Measurements from ENCODE around the gene OIT3. TPM values are rescaled to one million over a fixed set of nuclear protein-coding genes. Genes with fewer than 3 reads are reported as not detected.

OIT3 gene
- polyA plus RNA-seq, 2 of the 4 experiments (the other 2 are of a cell fraction) = 0.06 to 0.08 TPM

DNA sequence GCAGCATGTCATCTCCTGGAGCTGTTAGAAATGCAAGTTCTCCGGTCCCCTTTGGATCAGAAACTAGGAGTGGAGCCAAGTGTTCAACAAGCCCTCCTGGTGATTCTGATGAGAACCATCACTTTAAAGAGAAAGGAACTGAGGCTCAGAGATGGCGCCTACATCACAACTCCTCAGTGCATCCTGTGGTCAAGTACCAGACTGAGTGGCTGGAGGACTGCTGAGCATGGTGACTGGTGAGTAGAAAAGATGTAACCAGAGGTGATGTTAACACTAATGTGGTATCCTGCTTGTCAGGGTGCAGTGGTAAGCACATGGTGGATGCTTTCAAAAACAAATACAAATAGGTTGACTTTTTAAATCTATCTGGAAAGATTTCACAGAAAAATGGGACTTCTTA is 3.5 kb upstream of the OIT3 start (continued):
- TF ChIP-seq EP300 (IDR thresholded peaks at IDR 0.05) (no peak), CEBPB (IDR thresholded peaks at IDR 0.05) (no peak)

DNA sequence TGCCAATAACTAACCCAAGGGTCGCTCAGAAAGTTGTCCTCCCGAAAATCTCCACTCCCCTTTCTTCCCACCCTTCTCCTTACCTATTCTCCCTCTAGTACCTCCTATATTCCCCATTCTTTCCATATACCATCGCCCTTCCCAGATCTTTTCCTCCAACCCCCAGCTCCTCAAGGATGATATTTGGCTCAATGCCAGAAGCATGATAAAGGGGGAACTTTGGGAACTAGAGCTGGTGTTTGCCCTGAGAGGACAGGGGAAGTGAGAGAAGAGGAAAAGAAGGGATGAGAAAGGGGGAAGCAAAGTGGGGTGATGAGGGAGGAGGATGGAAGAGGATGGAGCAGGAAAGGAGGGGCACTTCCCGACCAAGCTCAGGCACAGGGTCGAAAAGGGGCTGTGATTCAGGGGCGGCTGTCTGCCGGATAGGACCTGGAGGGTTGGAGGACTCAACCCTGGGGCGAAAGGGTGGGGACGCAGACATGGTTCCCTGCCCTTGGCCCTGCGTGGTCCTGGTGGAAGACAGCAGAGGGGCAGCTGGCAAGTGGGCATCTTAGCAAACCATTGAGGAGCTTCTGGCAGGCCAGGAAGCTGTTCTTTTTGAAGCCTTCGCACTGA is 1.8 kb downstream of the OIT3 start:
- ATAC-seq = no peak; a peak in 1 of 6 replicates
- CTCF ChIA-PET = interaction anchor here (1.7 kb wide), 1 partner anchor 92 kb away, joined by 3 read pairs; no protein-coding TSS in a partner anchor

DNA sequence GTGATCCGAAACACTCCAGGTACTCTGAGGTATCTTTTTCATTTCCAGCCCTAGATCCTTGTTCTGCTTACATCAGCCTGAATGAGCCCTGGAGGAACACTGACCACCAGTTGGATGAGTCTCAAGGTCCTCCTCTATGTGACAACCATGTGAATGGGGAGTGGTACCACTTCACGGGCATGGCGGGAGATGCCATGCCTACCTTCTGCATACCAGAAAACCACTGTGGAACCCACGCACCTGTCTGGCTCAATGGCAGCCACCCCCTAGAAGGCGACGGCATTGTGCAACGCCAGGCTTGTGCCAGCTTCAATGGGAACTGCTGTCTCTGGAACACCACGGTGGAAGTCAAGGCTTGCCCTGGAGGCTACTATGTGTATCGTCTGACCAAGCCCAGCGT is 5.1 kb downstream of the OIT3 start:
- DNase-seq (ENCODE audit: low read depth in 1 of 2, low spot score in 1 of 2) = no peak
- Histone ChIP-seq H3K9me3 (no peaks in the 10 kb centered on the region), H3K4me2 (no peak overlapping the region), H3K4me3 (no peak overlapping the region), H3K27ac (no peak overlapping the region), H3K4me1 (no peaks in the 10 kb centered on the region)
- FAIRE-seq = no peak
- TF ChIP-seq KDM1A (IDR thresholded peaks at IDR 0.05; ENCODE audit: low read depth) = no peak
- no peak for TF ChIP-seq FOXS1 (CRISPR knock-in tag; IDR thresholded peaks at IDR 0.05)
- no peak for TF ChIP-seq TFCP2L1 (CRISPR knock-in tag; IDR thresholded peaks at IDR 0.05)
- TF ChIP-seq NR3C1 (IDR thresholded peaks at IDR 0.05) = no peak
- no peak for TF ChIP-seq POLR2AphosphoS2 (conservative IDR thresholded peaks at IDR 0.05; ENCODE audit: low read length)
- TF ChIP-seq BCL3 (IDR thresholded peaks at IDR 0.05) = no peak
- no peak for TF ChIP-seq CBX2 (IDR thresholded peaks at IDR 0.05; ENCODE audit: borderline replicate concordance, low read depth)
- TF ChIP-seq NPAS2 (CRISPR knock-in tag; IDR thresholded peaks at IDR 0.05; ENCODE audit: borderline replicate concordance) = no peak
- CTCF ChIA-PET = interaction anchor here (1.3 to 1.4 kb wide), 2 partner anchors 17 to 535 kb away, joined by 3 read pairs; no protein-coding TSS in a partner anchor
- WGBS (ENCODE audit: missing lambda C conversion rate) = 86% methylated on average over 8 of the region's 10 CpGs
- POLR2A ChIA-PET = no interaction called here
- ATAC-seq = no peak

More for the DNA sequence above, 1.8 kb downstream of the OIT3 start:
- Histone ChIP-seq H3K4me2 (no peak overlapping the region), H3K9me3 (no peaks in the 10 kb centered on the region), H3K27ac (no peak overlapping the region), H3K4me1 (no peaks in the 10 kb centered on the region), H3K4me3 (no peak overlapping the region)
- FAIRE-seq (no peak), DNase-seq (ENCODE audit: low read depth in 1 of 2, low spot score in 1 of 2) (no peak)
- POLR2A ChIA-PET = no interaction called here
- TF ChIP-seq JUNB (IDR thresholded peaks at IDR 0.05) (no peak), CHD4 (IDR thresholded peaks at IDR 0.05; ENCODE audit: borderline replicate concordance) (no peak), CTCF (IDR thresholded peaks at IDR 0.05) (no peak), CHD2 (IDR thresholded peaks at IDR 0.05; ENCODE audit: low read length, partially characterized antibody) (no peak), SREBF2 (IDR thresholded peaks at IDR 0.05) (no peak), EHMT2 (IDR thresholded peaks at IDR 0.05; ENCODE audit: low read depth) (no peak), CEBPB (IDR thresholded peaks at IDR 0.05) (no peak), RARB (CRISPR knock-in tag; IDR thresholded peaks at IDR 0.05) (no peak), KDM1A (IDR thresholded peaks at IDR 0.05; ENCODE audit: low read depth) (no peak), EHF (CRISPR knock-in tag; IDR thresholded peaks at IDR 0.05) (no peak), FOXS1 (CRISPR knock-in tag; IDR thresholded peaks at IDR 0.05) (no peak)
- TF ChIP-seq, protein P1, sequence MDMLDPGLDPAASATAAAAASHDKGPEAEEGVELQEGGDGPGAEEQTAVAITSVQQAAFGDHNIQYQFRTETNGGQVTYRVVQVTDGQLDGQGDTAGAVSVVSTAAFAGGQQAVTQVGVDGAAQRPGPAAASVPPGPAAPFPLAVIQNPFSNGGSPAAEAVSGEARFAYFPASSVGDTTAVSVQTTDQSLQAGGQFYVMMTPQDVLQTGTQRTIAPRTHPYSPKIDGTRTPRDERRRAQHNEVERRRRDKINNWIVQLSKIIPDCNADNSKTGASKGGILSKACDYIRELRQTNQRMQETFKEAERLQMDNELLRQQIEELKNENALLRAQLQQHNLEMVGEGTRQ (IDR thresholded peaks at IDR 0.05) = no peak
- 79% methylated on average over 11 of the region's 11 CpGs for WGBS (ENCODE audit: missing lambda C conversion rate)

Measured in A549 (cell line).